Endothelial cell of umbilical vein (primary cell): Measurements from ENCODE around the gene HYAL2. TPM values are rescaled to one million over a fixed set of nuclear protein-coding genes. Genes with fewer than 3 reads are reported as not detected.

ENCODE experiments used
- BruUV-seq: library from RNA; stranded (reverse); fragments of 400-500 nt; replicated peaks from 2 replicates; lab custom pipeline; 2021; lab: Mats Ljungman, UMichigan
- CTCF ChIA-PET: fragments of 300-600, 350-600 bp; sonication (Branson Sonifier 250); formaldehyde crosslinking; loops from one replicate; lab custom pipeline; 2021; ENCODE audit warnings: antibody characterized with exemption, inconsistent platforms; lab: Charles Lee
- POLR2A ChIA-PET: fragments of 300-600, 350-600 bp; sonication (Branson Sonifier 250); formaldehyde crosslinking; loops from one replicate; lab custom pipeline; 2021; ENCODE audit warnings: antibody characterized with exemption, inconsistent platforms; lab: Charles Lee
- DNase-seq: peaks from one replicate; pipeline ENCODE4 v3.0.0-alpha.2; 2011; ENCODE audit warnings: low read depth, low spot score
- FAIRE-seq: peaks from 2 replicates; lab custom pipeline; 2011; peaks lifted over from hg19 to GRCh38; lab: Jason Lieb, UNC
- H2AFZ ChIP-seq: 2 replicates; pipeline ENCODE4 v1.6.0; 2012; ENCODE audit warnings: low read depth, low read length, control low read depth, inconsistent platforms
- H3K27ac ChIP-seq: 2 replicates; pipeline ENCODE4 v1.5.1; 2011; ENCODE audit warnings: low read depth, mild to moderate bottlenecking, control low read depth, low read length, moderate library complexity; ENCODE audit not compliant: insufficient read depth
- H3K27me3 ChIP-seq, 2 experiments: 2 replicates each; pipeline versions ENCODE4 v1.6.0 to v1.6.1; 2011; ENCODE audit warnings: low read length in 2 of 2, mixed read lengths in 1 of 2; ENCODE audit not compliant: control insufficient read depth in 2 of 2, insufficient read depth in 2 of 2
- H3K36me3 ChIP-seq, 2 experiments: 2 replicates in 1 of 2; 3 replicates in 1 of 2; pipeline ENCODE4 v1.5.1; 2011; ENCODE audit warnings: low read length in 2 of 2, mild to moderate bottlenecking in 1 of 2, moderate library complexity in 1 of 2; ENCODE audit not compliant: control insufficient read depth in 2 of 2, insufficient read depth in 2 of 2; ENCODE audit errors: extremely low read depth in 1 of 2
- H3K4me1 ChIP-seq: 3 replicates; pipeline ENCODE4 v1.5.1; 2011; ENCODE audit warnings: mild to moderate bottlenecking, low read length; ENCODE audit not compliant: control insufficient read depth, insufficient read depth; ENCODE audit errors: extremely low read depth
- H3K4me2 ChIP-seq: 2 replicates; pipeline ENCODE4 v1.6.1; 2011; ENCODE audit warnings: low read length, control low read depth, mixed read lengths; ENCODE audit not compliant: insufficient read depth
- H3K4me3 ChIP-seq, 3 experiments: fragments of 200-600 bp in 1 of 3; sonication (generic), shearing (Covaris generic) in 1 of 3; replicated peaks in 1 of 3; 2 replicates each; pipeline ENCODE4 v1.5.1; 2011 to 2016; ENCODE audit warnings: control low read depth in 3 of 3, low read length in 3 of 3, mild to moderate bottlenecking in 2 of 3, inconsistent platforms in 1 of 3, low read depth in 1 of 3, moderate library complexity in 1 of 3; ENCODE audit not compliant: insufficient read depth in 1 of 3
- H3K79me2 ChIP-seq: 2 replicates; pipeline ENCODE4 v1.6.0; 2012; ENCODE audit warnings: low read length, inconsistent platforms; ENCODE audit not compliant: control insufficient read depth, insufficient read depth
- H3K9ac ChIP-seq: replicated peaks from 2 replicates; pipeline ENCODE3; 2011; ENCODE audit warnings: low read length, control low read depth; ENCODE audit not compliant: insufficient read depth; ENCODE audit errors: extremely low read depth
- H3K9me1 ChIP-seq: replicated peaks from 3 replicates; pipeline ENCODE4 v1.6.0; 2011; ENCODE audit warnings: mild to moderate bottlenecking, low read length; ENCODE audit not compliant: control insufficient read depth, insufficient read depth; ENCODE audit errors: extremely low read depth
- H3K9me3 ChIP-seq: replicated peaks from 2 replicates; pipeline ENCODE4 v1.5.1; 2012; ENCODE audit warnings: low read length, inconsistent platforms; ENCODE audit not compliant: control insufficient read depth, insufficient read depth
- H4K20me1 ChIP-seq: replicated peaks from 2 replicates; pipeline ENCODE3; 2011; ENCODE audit warnings: mild to moderate bottlenecking, low read length; ENCODE audit not compliant: control insufficient read depth, insufficient read depth; ENCODE audit errors: extremely low read depth
- EZH2 ChIP-seq: IDR thresholded peaks from 2 replicates; pipeline ENCODE4 v1.6.1; 2012; ENCODE audit warnings: borderline replicate concordance, low read depth, mild to moderate bottlenecking, moderate library complexity, low read length, inconsistent platforms; ENCODE audit not compliant: severe bottlenecking
- FOS ChIP-seq: IDR thresholded peaks from 2 replicates; pipeline ENCODE4 v1.6.1; 2011; ENCODE audit warnings: mild to moderate bottlenecking, low read length, moderate library complexity, borderline replicate concordance; ENCODE audit not compliant: insufficient read depth
- GATA2 ChIP-seq: IDR thresholded peaks from 2 replicates; pipeline ENCODE4 v1.7.0; 2011; ENCODE audit warnings: low read depth, mild to moderate bottlenecking, moderate library complexity, mixed read lengths, low read length; ENCODE audit not compliant: insufficient read length, insufficient read depth
- JUN ChIP-seq: IDR thresholded peaks from 2 replicates; pipeline ENCODE4 v1.6.1; 2011; ENCODE audit warnings: borderline replicate concordance, low read depth; ENCODE audit not compliant: insufficient read length, insufficient read depth
- MYC ChIP-seq: IDR thresholded peaks from one replicate; pipeline ENCODE4 v1.6.1; 2011; ENCODE audit warnings: mild to moderate bottlenecking, low read depth, low read length
- POLR2A ChIP-seq: IDR thresholded peaks from 2 replicates; pipeline ENCODE4 v1.6.1; 2012; ENCODE audit warnings: low read depth, mild to moderate bottlenecking, control low read depth, low read length
- POLR2AphosphoS5 ChIP-seq: IDR thresholded peaks from 2 replicates; pipeline ENCODE4 v1.6.1; 2012; ENCODE audit warnings: low read depth, mild to moderate bottlenecking, control low read depth, low read length, moderate library complexity; ENCODE audit not compliant: insufficient read depth
- dilution Hi-C: fragments of 300-500 bp; cut with MboI; formaldehyde crosslinking; loops from one replicate; pipeline ENCODE4 v1.15.0; 2019; ENCODE audit warnings: low sequenced_read_pairs; ENCODE audit not compliant: extremely low pct_ligation_motif_present
- intact Hi-C: fragments of 100-400 bp; cut with micrococcal nuclease; formaldehyde crosslinking; loops from one replicate; pipeline ENCODE4 v1.10.0; 2022
- polyA plus RNA-seq, 4 experiments: library from polyadenylated mRNA; depleted of rRNA in 3 of 4; stranded (reverse) in 3 of 4; unstranded in 1 of 4; fragments of >200 nt; gene quantifications; 2 replicates each; pipeline versions ENCODE4 v1.2.1 to v1.2.3, GENCODE V29; 2011 to 2012; ENCODE audit warnings: missing spikeins in 1 of 4
- total RNA-seq: library from RNA; stranded (reverse); gene quantifications from 2 replicates; pipeline ENCODE4 v1.2.3, GENCODE V29; 2021
- TF ChIP-seq, protein P1 (sequence below): IDR thresholded peaks from 2 replicates; pipeline ENCODE4 v1.6.1; 2011; ENCODE audit not compliant: insufficient read depth, insufficient read length
- TF ChIP-seq, protein P2 (sequence below), 2 donors: IDR thresholded peaks; 1 replicate in 1 of 2; 2 replicates in 1 of 2; pipeline ENCODE4 v1.5.1; 2011; ENCODE audit warnings: low read length in 2 of 2, mild to moderate bottlenecking in 2 of 2, moderate library complexity in 2 of 2, control low read depth in 1 of 2, inconsistent platforms in 1 of 2, low read depth in 1 of 2; ENCODE audit not compliant: insufficient read depth in 1 of 2; ENCODE audit errors: extremely low read depth in 1 of 2

HYAL2 gene
- total and polyA plus RNA-seq, 2 donors (not counting 3 experiments of a cell fraction or from before 2014, with no cell fraction given) = 266 to 970 TPM

DNA sequence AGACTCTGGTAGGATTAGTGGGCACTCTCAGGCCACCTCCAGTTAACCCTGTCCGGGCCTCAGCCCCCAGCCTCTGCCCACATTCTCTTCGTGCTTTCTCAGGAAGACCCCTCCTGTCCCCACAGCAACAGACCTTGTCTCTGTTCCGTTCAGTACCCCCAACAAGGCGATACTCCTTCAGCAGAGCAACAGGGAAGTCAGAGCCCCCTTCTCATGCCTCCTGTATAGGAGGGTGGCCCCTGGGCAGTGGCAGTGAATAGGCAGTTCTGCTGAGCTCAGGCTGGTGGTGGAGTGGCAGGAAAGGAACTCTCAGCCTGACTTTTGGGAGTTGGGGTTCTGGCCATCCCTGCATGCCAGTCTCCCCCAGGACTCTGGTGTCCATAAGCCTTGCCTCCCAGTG is 53.1 kb downstream of the HYAL2 start:
- DNase-seq (no peak), FAIRE-seq (no peak)
- Histone ChIP-seq H3K27me3 (peaks cover 6% of the 10 kb centered on the region in 2 experiments), H3K36me3 (no peaks in the 10 kb centered on the region), H4K20me1 (no peaks in the 10 kb centered on the region), H3K9me3 (no peaks in the 10 kb centered on the region), H3K4me3 (no peak overlapping the region), H3K4me2 (no peak overlapping the region), H3K9ac (no peak overlapping the region), H3K9me1 (no peaks in the 10 kb centered on the region), H3K27ac (no peak overlapping the region), H2AFZ (no peak overlapping the region), H3K4me1 (peaks cover 2% of the 10 kb centered on the region), H3K79me2 (no peaks in the 10 kb centered on the region)
- dilution Hi-C loops (no loop called here), intact Hi-C loops (loop anchor here (10.0 kb wide), 1 partner anchor 145 kb away; no protein-coding TSS in a partner anchor)
- ChIA-PET CTCF (interaction anchor here (1.0 to 3.7 kb wide), 6 partner anchors 9 to 75 kb away, joined by 3 to 26 read pairs (median 6); no protein-coding TSS in a partner anchor), POLR2A (interaction anchor here (1.6 kb wide), 1 partner anchor 23 kb away, joined by 3 read pairs; no protein-coding TSS in a partner anchor)
- no TSS peak for BruUV-seq
- TF ChIP-seq, protein P1, sequence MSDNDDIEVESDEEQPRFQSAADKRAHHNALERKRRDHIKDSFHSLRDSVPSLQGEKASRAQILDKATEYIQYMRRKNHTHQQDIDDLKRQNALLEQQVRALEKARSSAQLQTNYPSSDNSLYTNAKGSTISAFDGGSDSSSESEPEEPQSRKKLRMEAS = no peak
- no peak for TF ChIP-seq MYC
- no peak for TF ChIP-seq POLR2AphosphoS5
- no peak for TF ChIP-seq JUN
- TF ChIP-seq, protein P2, sequence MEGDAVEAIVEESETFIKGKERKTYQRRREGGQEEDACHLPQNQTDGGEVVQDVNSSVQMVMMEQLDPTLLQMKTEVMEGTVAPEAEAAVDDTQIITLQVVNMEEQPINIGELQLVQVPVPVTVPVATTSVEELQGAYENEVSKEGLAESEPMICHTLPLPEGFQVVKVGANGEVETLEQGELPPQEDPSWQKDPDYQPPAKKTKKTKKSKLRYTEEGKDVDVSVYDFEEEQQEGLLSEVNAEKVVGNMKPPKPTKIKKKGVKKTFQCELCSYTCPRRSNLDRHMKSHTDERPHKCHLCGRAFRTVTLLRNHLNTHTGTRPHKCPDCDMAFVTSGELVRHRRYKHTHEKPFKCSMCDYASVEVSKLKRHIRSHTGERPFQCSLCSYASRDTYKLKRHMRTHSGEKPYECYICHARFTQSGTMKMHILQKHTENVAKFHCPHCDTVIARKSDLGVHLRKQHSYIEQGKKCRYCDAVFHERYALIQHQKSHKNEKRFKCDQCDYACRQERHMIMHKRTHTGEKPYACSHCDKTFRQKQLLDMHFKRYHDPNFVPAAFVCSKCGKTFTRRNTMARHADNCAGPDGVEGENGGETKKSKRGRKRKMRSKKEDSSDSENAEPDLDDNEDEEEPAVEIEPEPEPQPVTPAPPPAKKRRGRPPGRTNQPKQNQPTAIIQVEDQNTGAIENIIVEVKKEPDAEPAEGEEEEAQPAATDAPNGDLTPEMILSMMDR (IDR thresholded peaks at IDR 0.05; ENCODE audit: extremely low read depth in 1 of 2, insufficient read depth in 1 of 2, low read depth in 1 of 2, low read length in 2 of 2) = no peak
- TF ChIP-seq EZH2 = no peak
- no peak for TF ChIP-seq POLR2A
- TF ChIP-seq FOS = no peak
- TF ChIP-seq GATA2 = no peak
